Fibroblast of skin of right biceps (primary cell): ENCODE data around the gene DEFB131A.
"Not testable (repeated sequence)": the region's sequence is repeated elsewhere in the genome, so short reads cannot be mapped to it uniquely, and the experiment has no call there.

Experiments used
- DNase-seq: peaks from one replicate; pipeline ENCODE4 v3.0.0-alpha.2; 2013

The DEFB131A gene, protein sequence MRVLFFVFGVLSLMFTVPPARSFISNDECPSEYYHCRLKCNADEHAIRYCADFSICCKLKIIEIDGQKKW

DNA sequence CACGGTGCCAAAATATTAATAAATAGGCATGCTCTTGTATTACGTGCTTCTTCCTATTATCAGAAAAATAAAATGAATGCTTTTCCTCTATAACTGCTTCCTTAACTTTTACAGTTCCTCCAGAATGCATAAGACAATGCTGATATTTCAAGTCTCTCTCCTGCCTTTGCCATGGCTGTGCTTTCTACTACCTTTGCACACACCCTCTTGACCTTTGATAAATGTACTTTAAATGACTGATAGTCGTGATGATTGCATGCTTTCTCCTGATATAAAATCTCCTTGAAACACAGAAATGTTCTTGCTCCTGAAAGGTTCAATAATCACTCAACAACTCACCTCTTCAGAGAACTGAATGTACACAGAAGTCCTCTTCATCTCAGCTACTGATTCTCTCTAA lies at the start of gene DEFB131A:
Gene DEFB131A (plus strand): TSS at position 301 of the 400 bp plus-strand sequence. CDS start 120 bp downstream, outside the sequence.
- not testable (repeated sequence) for DNase-seq

GRCh38 chr4:9405774-9406173 lies 38.4 kb upstream of the DEFB131A start:
- DNase-seq = not testable (repeated sequence)

DNA sequence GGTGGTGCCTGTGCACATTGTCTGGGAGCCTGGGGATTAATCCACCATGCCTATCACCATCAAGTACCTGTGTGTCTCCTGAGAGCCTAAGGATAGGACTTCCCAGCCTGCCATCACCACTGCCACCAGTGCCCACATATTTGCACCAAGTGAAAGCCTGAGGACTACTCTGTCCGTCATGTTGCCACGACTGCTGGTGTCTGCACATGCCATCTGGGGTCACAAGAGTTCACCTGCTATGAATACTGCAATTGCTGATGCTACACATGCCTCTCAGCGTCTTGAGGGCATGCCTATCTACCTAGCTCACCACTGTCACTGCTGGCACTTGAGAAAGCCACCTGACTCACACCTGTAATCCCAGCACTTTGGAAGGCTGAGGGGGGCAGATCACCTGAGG lies 37.7 kb upstream of the DEFB131A start:
- not testable (repeated sequence) for DNase-seq

DNA sequence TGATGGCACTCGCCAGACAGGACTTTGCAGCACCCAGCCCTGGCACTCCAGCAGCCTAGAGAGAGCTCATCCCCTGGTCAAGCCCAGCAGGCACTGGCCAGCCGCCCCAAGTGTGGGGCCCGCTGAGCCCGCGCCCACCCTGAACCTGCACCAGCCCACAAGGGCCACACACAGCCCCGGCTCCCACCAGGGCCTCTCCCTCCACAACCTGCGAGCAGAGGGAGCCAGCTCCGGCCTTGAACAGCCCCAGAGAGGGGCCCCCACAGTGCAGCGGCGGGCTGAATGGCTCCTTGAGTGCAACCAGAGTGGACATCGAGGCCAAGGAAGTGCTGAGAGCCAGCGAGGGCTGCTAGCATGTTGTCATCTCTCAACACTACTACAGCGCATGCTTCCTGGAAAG lies 34.4 kb upstream of the DEFB131A start:
- DNase-seq = no peak

DNA sequence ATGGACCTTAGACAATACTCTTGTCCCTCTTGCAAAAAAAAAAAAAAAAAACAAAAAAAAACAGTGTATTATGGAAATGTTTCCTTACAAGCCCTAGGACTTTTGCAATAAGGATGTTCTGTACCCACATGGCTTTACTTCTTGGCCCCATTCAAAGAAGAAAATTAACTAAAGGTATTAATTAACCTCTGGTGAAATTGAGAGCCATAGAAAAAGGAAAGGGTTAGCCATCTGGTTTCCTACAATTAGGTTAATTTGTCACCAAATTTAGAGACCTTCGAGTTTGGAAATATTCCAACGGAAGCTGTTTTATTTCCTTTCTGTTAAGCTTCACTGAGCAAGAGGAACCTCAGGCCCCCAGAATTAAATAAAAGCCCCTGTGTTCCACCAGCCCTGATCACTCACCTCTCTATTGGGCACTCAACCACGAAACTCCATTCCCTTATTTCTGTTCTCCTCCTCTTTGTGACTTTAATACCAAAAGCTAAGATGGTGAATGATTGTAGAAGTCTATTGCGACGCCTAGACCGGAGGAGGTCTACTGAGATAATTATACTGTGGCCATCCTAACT lies 22.2 kb upstream of the DEFB131A start:
- DNase-seq = not testable (repeated sequence)

DNA sequence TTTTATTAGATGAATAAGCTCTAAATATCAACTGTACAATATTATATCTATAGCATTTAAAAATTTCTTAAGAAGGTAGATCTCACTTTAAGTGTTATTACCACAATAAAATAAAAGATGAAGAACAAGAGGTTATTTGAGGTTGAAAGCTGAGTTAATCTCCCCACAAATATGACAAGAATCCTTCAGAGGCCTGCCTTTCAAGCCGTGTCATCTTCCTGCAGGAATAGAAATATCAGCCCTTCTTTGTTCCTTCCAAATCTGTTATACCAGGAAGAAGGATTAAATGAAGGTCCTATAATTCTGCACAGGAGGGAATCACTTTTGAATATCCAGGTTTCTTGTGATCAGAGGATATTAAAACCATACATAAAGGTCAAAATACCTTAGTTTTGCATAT lies 18.3 kb upstream of the DEFB131A start:
- DNase-seq = not testable (repeated sequence)

DNA sequence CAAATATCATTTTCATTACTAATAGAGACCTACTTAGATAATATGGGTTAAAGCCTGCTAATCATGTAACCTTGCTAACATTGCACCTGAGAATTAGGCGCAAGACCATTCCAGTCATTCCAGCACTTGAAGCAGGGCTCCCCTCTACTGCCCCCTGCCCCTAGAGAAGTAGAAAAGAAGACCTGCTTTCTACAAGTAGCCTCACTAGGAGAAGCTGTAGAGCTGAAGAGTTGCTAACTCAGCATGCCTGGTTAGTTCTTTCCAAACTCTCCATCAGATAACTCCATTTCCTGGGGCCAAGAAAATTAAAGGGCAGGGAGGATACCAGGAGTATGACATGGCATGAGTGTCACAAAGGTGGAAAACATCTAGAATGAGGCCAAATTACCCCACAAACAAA lies 14.2 kb upstream of the DEFB131A start:
- DNase-seq = not testable (repeated sequence)

- DNase-seq = not testable (repeated sequence)
Measured at GRCh38 chr4:9433320-9433719, 10.9 kb upstream of the DEFB131A start.

DNA sequence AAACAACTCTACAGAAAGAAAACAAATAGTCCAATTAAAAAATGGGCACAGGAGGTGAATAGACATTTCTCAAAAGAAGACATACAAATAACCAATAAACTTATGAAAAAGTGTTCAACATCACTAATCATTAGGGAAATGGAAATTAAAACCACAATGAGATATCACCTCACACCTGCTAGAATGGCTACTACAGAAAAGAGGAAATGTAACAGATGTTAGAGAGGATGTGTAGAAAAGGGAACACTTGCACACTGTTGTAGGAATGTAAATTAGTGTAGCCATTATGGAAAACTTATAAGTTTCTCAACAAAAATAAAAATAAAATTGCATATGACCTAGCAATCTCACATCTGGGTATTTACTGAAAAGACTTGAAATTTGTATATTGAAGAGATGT lies 7.5 kb upstream of the DEFB131A start:
- not testable (repeated sequence) for DNase-seq

DNA sequence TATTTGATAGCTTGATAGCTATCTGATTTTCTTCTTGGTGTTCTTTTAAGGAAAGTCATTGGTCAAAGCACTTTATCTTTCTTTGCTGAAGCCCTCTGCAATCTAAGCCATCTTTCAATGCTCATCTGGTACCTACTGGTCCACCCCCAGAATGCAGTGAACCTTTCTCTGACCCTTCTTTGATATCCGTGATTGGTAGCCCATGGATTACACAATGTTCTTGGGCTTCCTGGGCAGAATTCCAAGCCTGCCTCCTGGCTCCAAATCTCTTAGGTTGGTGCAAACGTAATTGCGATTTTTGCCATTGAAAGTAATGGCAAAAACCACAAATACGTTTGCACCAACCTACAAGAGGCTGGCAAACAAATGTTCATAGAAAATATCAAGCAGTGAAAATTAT lies 1.9 kb upstream of the DEFB131A start:
- not testable (repeated sequence) for DNase-seq

GRCh38 chr4:9444681-9445080 lies 467 bp downstream of the DEFB131A start:
- DNase-seq = not testable (repeated sequence)

GRCh38 chr4:9452251-9452650 lies 8.0 kb downstream of the DEFB131A start:
- DNase-seq = not testable (repeated sequence)

DNA sequence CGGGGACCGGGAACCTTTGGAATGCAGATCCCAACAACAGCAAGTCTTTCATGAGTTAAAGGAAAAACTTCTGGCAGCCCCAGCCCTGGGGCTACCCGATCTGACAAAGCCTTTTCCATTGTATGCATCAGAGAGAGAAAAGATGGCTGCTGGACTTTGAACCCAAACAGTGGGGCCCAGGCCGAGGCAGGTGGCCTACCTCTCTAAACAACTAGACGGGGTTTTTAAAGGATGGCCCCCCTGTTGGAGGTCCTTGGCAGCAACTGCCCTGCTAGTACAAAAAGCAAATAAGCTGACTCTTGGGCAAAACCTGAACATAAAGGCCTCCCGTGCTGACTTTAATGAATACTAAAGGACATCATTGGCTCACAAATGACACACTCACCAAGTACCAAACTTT lies 10.1 kb downstream of the DEFB131A start:
- DNase-seq = not testable (repeated sequence)

DNA sequence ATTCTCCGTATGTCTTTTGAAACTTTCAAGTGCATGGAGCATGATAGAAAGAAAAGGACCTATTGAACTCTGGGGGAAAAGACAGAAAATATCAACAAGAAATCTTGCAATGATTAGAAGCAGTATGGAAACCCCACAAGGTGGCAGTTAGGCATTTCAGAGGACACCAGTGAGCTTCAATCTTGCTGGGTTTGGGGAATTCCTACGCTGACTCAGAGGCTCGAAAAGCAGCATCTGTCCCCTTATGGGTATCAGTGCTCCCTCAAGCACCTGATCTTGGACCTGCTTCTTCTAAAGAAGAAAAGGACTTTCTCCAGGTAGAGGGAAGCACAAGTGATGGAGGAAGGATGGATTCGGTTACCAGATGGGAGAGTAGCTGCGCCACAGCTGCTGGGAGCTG lies 10.8 kb downstream of the DEFB131A start:
- DNase-seq = not testable (repeated sequence)

DNA sequence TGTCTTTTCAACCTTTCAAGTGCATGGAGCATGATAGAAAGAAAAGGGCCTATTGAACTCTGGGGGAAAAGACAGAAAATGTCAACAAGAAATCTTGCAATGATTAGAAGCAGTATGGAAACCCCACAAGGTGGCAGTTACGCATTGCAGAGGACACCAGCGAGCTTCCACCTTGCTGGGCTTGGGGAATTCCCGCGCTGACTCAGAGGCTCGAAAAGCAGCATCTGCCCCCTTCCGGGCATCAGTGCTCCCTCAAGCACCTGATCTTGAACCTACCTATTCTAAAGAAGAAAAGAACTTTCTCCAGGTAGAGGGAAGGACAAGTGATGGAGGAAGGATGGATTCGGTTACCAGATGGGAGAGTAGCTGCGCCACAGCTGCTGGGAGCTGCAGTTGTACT lies 35.3 kb downstream of the DEFB131A start:
- not testable (repeated sequence) for DNase-seq

- not testable (repeated sequence) for DNase-seq
Measured at GRCh38 chr4:9480066-9480465, 35.9 kb downstream of the DEFB131A start.

DNA sequence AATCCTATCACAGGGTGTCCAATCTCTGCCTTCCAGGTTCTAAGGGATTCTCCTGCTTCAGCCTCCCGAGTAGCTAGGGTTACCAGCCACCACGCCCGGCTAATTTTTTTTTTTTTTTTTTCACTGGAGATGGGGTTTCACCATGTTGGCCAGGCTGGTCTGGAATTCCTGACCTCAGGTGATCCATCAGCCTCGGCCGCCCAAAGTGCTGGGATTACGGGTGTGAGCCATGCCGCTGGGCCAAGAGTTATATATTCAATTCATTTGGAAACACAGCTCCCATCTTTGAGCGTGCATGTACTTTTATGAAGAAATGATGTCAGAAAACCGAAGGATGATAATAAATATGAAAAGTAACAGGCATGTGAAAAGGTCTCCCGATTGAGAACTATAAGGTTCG lies 38.7 kb downstream of the DEFB131A start:
- not testable (repeated sequence) for DNase-seq

DNA sequence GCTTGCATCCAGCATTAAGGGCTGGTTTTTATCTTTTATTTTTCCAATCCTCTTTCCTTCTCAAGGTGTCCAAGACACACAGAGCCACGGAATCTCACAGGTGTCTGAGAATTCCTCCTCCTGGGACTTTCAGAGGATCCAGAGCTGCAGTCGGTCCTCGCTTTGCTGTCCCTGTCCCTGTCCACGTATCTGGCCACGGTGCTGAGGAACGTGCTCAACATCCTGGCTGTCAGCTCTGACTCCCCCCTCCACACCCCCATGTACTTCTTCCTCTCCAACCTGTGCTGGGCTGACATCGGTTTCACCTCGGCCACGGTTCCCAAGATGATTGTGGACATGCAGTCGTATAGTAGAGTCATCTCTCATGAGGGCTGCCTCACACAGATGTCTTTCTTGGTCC lies 39.5 kb downstream of the DEFB131A start:
- not testable (repeated sequence) for DNase-seq

DNA sequence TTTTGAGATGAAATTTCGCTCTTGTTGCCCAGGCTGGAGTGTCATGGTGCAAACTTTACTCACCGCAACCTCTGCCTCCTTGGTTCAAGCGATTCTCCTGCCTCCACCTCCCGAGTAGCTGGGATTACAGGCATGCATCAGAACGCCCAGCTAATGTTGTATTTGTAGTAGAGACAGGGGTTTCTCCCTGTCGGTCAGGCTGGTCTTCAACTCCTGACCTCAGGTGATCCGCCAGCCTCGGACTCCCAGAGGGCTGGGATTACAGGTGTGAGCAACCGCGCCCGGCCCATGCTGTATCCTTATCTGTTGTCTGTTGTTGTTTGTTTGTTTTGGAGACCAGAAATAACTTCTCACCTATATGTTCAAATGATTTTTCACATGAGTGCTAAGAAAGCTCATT lies 42.7 kb downstream of the DEFB131A start:
- not testable (repeated sequence) for DNase-seq

DNA sequence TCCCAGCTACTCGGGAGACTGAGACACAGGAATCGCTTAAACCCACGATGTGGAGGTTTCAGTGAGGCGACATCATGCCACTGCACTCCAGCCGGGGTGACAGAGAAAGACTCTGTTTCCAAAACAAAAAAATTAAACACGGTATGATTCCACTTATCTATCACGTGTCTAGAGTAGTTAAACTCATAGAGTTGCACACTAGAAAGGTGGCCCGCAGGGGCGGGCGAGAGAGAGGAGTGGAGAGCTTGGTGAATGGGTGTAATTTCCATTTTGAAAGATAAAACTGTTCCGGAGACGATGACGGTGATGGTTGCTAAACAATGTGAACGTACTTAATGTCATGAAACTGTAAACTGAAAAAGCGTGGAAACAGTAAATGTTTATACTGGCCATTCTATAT lies 44.6 kb downstream of the DEFB131A start:
- not testable (repeated sequence) for DNase-seq

DNA sequence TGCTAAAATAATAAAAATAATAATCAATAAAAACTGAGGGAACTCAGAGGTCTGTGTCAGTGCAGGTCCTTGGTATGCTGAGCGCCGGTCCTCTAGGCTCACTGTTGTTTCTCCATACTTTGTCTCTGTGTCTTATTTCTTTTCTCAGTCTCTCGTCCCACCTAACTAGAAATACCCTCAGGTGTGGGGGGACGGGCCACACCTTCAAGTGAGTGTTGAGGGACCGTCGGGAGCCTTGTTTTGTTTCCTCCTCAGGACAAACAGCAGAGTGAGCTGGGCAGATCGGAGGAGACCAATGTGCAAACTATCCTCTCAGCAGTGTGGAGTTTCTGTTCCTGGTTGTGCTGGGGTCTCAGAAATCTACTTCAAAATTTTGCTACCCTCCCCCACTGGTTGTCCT lies 46.3 kb downstream of the DEFB131A start:
- not testable (repeated sequence) for DNase-seq

GRCh38 chr4:9490986-9491385 lies 46.8 kb downstream of the DEFB131A start:
- not testable (repeated sequence) for DNase-seq

DNA sequence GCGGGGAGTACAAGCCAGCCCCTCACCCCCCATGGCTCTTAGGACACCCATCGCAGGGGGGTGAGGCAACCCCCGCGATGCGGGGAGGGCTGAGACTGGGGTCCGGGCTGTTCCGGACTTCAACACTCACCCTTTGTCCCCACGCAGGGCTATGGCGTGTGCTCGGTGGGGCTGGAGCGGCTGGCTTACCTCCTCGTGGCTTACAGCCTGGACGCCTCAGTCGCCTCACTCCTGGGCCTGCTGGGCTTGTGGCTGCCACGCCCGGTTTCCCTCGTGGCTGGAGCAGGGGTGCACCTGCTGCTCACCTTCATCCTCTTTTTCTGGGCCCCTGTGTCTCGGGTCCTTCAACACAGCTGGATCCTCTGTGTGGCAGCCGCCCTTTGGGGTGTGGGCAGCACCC lies 49.4 kb downstream of the DEFB131A start:
- DNase-seq = not testable (repeated sequence)

GRCh38 chr4:9494256-9495035 lies 50.2 kb downstream of the DEFB131A start:
- DNase-seq = not testable (repeated sequence)
